HG03439 (cell line): ENCODE measurements around the gene RNF212.
"Not testable (repeated sequence)": the region's sequence is repeated elsewhere in the genome, so short reads cannot be mapped to it uniquely, and the experiment has no call there.

ENCODE experiments used
- ATAC-seq: cut with Tn5 transposase; IDR thresholded peaks from one replicate; pipeline ENCODE4 v1.9.1; 2021; ENCODE audit warnings: mild to moderate bottlenecking, moderate library complexity; ENCODE audit not compliant: unreplicated experiment

Gene RNF212

DNA sequence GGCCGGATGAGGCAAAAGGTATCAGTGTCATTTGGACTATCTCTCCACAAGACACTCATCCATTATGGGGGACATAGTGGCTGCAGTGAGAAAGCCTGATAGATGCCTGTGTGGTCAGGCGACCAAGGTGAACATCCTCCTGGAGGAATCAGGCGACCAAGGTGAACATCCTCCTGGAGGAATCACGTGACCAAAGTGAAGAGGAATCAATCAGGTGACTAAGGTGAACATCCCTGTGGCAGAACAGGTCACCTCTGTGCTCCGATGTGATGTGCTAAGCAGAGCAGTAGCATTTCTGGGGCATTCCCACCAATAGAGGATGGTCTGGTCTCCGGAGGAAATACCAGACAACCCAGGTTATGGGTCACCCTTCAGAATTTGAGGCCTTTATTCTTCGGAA is 44.0 kb downstream of the RNF212 start:
- ATAC-seq, result no peak

GRCh38 chr4:1065732-1066131 is 47.6 kb downstream of the RNF212 start:
- ATAC-seq, result no peak

DNA sequence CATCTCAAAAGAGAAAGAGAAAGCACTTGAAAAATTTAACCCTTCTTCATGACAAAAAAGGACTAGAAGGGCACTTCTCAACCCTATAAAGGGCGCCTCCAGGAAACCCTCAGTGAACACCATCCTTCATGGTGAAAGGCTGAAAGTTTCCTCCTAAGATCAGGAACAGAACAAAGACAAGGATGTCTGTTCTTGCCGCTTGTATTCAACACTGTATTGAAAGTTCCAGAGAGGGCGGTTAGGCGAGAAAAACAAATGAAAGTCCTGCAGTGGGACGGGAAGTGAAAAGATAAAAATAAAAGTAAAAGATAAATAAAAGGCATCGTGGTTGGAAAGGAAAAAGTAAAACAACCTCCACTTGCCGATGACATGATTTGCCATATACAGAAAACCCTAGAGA is 50.9 kb downstream of the RNF212 start:
- no peak for ATAC-seq

DNA sequence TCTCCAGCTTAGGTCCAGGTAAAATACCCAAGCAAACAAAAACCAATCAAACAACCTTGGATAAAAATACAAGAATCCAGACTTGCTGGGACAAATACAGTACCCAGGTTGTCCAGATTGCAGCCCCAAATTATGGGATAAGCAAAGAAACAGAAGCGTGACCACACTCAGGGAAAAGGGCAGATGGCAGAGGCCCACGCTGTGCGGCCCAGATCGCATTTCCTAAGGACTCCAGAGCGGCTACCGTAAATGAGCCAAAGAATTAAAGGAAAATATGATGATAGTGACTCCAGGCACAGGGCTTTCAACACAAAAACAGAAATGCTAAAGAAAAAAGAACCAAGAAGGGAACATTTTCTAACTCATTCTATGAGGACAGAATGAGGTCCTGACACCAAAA is 51.6 kb downstream of the RNF212 start:
- no peak for ATAC-seq

DNA sequence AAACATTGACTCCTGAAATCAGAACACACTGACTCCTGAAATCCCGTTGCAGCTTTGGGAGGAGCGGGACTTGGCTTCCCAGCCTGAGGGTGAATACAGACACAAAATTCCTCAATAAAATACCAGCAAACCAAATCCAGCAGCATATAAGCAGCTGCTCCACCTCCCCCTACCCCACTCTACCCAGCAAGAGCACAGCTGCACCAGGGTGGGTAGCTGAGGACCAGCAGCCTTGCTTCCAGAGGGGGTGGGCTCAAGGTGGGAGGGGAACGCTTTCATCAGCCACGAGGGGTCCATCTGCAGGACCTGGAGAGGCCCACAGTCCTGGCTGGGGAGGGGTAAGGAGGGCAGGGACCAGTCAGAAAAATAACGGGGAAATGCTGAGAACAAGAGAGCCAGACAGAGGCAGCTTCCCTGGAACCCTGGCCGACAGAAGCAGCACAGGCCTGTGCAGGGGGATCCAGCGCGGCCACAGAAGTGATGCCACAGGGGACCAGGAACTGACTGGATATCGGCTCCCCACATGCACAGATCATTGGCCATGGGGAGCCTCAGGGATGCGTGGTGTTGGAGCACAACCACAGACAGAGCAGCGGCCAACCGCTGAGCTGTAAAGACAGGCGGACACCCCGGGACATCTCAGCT is 52.2 kb downstream of the RNF212 start:
- ATAC-seq, result no peak

- no peak for ATAC-seq
These were observed 52.7 kb downstream of the RNF212 start for GRCh38 chr4:1060621-1061020.

DNA sequence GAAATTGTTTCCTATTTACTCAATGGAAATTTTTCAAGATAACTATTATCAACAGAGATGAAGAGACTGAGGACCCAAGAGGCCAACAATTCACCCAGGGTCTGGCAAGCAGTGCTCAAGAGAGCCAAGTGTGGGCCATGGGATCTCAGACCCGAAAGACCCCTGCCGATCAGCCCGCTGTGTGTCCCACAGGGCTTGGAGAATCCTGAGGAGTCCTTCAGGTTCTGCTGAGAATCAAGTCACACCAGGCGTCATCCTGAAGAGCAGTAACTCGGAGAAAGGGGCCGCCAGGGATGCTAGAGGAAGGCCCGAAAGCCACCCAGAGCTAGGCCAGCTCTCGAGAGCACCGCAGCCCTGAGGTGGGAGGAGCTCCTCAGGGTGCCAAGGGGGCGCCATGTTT is 53.2 kb downstream of the RNF212 start:
- ATAC-seq, result no peak

DNA sequence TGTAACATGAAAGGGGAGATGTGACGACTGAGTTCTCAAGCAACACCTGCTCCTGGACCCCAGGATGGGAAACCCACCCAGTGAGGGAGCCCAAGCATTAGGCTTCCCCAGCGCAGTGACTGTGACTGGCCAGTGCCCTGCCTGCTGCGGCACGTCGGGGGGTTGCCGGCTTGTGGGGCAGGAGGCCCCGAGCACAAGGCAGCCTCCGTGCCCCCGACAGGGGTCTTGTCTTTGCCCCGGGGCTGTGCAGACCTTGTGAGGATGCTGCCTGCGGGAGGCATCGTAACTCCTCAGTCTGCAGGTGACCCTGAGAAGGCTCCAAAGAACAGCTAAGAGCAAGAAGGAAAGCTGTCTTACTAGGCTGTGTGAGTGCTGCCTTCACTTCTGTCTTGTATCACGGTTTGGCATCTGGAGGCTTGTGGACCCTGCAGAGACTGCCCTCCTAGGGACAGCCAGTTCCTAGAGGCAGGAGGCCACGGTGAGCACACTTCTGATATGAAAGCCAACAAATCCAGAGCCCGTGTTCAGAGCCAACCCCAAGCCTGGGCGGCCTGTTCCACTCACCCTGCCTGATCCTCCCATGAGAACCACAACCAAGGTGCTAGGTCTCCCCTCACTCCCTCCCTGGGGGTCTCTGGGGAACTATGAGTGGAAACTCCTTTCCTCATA is 54.2 kb downstream of the RNF212 start:
- ATAC-seq, result no peak

DNA sequence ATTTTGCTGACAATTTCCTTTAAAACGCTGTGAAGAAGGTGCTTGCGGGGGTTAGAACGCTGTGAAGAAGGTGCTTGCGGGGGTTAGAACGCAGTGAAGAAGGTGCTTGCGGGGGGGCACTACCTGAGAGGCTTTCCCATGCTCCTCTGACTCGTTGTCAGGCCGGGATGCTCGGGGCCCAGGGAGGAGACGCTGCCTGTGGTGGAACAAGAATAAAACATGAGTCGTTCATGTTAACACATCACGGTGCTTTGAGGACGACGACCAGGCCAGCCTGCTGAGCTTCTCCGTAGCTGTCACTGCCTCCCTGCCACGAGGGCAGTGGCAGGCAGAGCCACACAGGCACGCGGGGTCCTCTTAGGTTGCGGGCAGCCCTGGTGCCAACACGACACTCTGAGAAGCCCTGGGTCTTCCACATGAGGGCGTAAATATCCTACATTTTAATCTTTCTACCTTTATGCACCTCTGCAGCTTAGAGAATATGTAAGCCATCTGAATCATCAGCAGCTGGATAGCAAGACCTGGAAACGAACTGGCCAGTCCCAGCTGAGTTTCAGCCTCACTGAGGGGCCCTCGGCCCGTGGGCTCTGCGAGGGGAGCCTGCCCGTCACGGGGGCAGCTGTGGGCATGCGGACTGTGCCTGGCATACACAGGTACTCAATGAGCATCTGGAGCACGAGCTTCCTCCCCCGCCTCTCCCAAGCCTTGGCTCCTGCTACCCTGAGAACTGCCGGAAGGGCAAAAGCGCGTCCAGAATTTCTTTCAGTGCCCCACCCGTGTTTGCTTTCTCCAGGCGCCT is 55.0 kb downstream of the RNF212 start:
- ATAC-seq, result no peak

DNA sequence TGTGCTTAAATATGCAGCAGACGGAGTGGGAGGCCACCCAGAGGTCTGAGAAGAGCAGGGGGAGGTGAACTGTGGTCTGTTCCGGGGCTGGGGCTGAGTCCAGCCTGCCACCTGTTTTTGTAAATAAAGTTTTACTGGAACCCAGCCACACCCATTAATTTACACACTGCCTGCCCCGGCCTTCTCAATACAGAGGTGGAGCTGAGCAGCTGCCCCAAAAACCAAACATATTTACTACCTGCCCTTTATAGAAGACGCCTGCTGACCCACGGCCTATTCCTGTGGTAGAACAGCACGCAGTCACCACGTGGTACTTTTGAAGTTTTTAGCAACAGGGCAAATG is 56.0 kb downstream of the RNF212 start:
- no peak for ATAC-seq

GRCh38 chr4:1056671-1057402 is 56.5 kb downstream of the RNF212 start:
- no peak for ATAC-seq

DNA sequence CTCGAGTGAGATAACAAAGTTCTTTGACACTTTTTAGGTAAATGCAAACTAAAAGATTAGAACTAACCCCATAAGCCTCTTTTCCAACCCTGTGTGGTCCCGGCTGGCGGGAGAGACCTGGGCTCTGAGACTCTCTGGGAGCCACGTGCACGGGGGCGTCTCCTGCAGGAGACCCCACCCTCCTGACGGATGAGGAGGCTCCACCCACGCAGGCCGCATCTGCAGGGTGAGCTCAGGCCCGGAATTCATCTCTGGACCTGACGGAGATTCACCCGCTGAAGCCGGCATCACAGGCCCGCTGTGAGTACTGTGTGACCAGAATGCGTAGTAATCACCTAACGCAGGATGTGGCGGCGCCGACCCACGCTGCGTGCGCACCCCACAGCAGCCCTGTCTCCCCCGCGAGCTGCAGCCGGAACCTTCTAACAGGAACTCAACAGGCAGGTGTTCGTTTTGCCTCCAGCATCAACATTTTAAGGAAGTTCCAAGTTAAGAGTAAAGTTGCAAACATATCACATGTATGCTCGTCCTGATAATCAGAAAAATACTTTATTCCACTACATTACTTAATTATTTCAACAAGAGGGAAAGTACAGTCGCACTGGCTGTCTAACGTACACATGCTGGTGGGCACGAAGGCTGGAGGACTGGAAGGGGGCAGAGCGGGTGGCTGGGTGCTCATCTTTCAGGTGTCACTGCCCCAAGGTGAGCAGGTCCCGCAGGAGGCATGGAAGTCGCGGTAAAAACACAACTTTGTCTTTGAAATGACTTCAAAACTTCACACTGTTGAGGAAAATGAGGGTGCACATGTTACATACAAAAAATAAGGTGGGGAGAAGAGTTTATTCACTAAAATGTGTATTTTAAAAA is 57.4 kb downstream of the RNF212 start:
- ATAC-seq, result no peak

- not testable (repeated sequence) for ATAC-seq
These were observed 58.1 kb downstream of the RNF212 start for GRCh38 chr4:1055243-1055701.

DNA sequence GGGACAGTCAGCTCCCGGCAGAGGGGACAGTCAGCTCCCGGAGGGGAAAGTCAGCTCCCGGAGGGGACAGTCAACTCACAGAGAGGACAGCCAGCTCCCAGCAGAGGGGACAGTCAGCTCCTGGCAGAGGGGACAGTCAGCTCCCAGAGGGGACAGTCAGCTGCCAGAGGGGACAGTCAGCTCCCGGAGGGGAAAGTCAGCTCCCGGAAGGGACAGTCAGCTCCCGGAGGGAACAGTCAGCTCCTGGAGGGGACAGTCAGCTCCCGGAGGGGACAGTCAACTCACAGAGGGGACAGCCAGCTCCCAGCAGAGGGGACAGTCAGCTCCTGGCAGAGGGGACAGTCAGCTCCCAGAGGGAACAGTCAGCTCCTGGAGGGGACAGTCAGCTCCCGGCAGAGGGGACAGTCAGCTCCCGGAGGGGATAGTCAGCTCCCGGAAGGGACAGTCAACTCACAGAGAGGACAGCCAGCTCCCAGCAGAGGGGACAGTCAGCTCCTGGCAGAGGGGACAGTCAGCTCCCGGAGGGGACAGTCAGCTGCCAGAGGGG is 58.6 kb downstream of the RNF212 start:
- ATAC-seq, result not testable (repeated sequence)

GRCh38 chr4:1053891-1054290 is 59.5 kb downstream of the RNF212 start:
- ATAC-seq, result not testable (repeated sequence)

DNA sequence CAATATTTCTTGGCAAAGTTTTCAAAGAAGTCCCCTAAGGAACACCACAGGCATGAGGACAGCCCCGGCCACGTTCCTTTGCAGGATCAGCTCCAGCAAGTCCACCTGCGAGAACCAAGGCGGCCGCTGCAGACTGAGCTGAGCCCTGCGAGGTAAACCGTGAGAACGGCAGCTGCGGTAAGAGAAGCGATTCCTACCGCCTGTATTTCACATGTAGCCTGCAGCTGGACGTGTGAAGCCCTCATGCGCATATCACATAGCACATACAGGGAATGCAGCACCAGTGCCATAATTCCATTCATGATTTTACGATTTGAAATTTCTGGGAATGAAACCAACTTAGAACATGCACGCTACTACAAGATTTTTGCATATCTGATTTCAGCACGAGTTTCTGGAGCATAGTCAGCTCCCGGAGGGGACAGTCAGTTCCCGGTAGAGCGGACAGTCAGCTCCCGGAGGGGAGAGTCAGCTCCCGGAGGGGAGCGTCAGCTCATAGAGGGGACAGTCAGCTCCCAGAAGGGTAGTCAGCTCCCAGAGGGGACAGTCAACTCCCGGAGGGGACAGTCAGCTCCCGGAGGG is 60.2 kb downstream of the RNF212 start:
- ATAC-seq, result no peak

DNA sequence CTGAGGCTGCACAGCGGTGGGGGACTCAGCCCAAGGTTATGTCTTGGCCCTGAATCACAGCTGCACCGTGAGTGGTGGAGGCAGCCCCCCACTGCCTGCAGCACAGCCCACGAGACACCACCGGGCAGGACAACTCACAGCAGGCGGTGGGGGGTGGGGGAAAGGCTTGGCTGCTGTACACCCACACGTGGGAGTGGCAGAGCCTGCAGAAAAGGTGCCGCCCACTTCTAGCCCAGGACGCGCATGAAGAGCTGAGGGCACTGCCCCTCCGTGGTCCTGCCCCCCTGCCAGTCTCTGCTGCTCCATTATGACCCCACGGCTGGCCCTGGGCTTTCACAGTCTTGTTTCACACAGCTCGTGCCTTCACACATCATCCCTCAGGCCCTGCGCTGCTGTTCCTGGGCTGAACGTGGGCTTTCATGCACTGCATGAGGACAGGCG is 61.1 kb downstream of the RNF212 start:
- no peak for ATAC-seq

- ATAC-seq, result no peak
These were observed 61.9 kb downstream of the RNF212 start for GRCh38 chr4:1051472-1051871.

DNA sequence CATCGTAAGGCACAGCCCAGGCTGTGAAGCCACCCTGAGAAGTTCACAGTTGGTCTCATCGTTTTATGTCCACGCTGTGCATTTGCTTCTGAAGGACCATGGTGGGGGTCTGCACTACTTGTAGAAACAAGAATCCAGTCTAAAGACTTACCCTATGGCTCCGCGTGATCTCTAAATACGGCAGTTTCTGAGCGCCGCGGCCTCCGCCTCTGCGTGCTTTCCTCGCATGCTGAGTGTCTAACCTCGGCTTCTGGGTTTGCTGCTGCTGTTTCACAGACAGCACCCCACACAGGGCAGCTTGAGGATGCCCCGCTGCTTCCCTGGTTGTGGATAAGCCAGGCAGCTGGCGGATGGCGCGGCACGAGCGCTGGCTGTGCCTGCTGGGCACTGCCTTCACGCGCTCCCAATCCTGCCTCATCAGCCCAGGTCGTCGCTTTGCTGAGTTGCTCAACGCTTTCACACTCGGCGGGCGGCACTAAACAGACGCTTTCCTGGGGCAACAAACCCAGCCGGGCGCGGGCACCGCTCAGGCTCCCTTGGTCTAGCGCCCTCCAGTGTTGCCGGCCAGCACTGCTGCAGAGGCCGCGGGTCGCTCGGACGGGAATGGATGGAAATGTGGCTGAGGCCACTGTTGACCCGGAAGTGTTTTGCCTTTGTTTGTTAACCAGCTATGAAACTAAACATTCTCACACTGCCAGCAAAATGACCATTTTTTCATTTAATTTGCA is 62.7 kb downstream of the RNF212 start:
- no peak for ATAC-seq
